HCT116 (cell line): ENCODE measurements around the gene RPS6KA6. TPM values are rescaled to one million over a fixed set of nuclear protein-coding genes. Genes with fewer than 3 reads are reported as not detected.

Experiments
- ATAC-seq: fragments of 200-7000 bp; cut with Tn5 transposase; 2 replicates; pipeline ENCODE4 v1.9.1; 2020; ENCODE audit warnings: mild to moderate bottlenecking, moderate library complexity
- BruUV-seq: library from RNA; stranded (reverse); fragments of 400-500 nt; replicated peaks from 2 replicates; lab custom pipeline; 2021; lab: Mats Ljungman, UMichigan
- CTCF ChIA-PET: fragments of 300-600 bp; sonication (Branson Sonifier 250); formaldehyde crosslinking; loops from one replicate; lab custom pipeline; 2021; ENCODE audit warnings: antibody characterized with exemption; lab: Charles Lee
- POLR2A ChIA-PET: fragments of 300-600, 350-600 bp; sonication (Branson Sonifier 250); formaldehyde crosslinking; loops from one replicate; lab custom pipeline; 2021; ENCODE audit warnings: antibody characterized with exemption; lab: Charles Lee
- RAD21 ChIA-PET, 2 experiments: fragments of 300-600 bp; sonication (Branson Sonifier 250); formaldehyde crosslinking; loops; one replicate each; lab custom pipeline; 2023; ENCODE audit warnings: low total read pairs in 2 of 2; ENCODE audit not compliant: uncharacterized antibody in 2 of 2, unreplicated experiment in 2 of 2, low non-redundant PET in 1 of 2; lab: Charles Lee
- DNase-seq: peaks from one replicate; pipeline ENCODE4 v3.0.0-alpha.2; 2010; ENCODE audit warnings: low read depth, low spot score
- H2AFZ ChIP-seq: fragments of 200-600 bp; shearing (Covaris generic), sonication (generic); 2 replicates; pipeline ENCODE4 v1.6.1; 2017; ENCODE audit warnings: low read depth, mixed run types, mixed read lengths, antibody characterized with exemption, low read length; ENCODE audit not compliant: poor library complexity, severe bottlenecking
- H3K27ac ChIP-seq: 2 replicates; pipeline ENCODE4 v1.5.1; 2012; ENCODE audit warnings: low read depth, low read length
- H3K27me3 ChIP-seq: fragments of 200-600 bp; sonication (generic); 2 replicates; pipeline ENCODE4 v1.6.1; 2016; ENCODE audit warnings: mixed run types, low read length, mixed read lengths; ENCODE audit not compliant: insufficient read depth
- H3K36me3 ChIP-seq, 2 experiments: fragments of 200-500 bp in 1 of 2; fragments of 200-600 bp in 1 of 2; sonication (Bioruptor generic) in 1 of 2; sonication (generic) in 1 of 2; 2 replicates each; pipeline versions ENCODE4 v1.5.1 to v1.6.1; 2014 to 2016; ENCODE audit warnings: low read length in 2 of 2, inconsistent platforms in 1 of 2, mixed read lengths in 1 of 2, mixed run types in 1 of 2; ENCODE audit not compliant: insufficient read depth in 2 of 2, control insufficient read depth in 1 of 2
- H3K4me1 ChIP-seq, 2 experiments: fragments of 200-600 bp in 1 of 2; sonication (generic) in 1 of 2; 2 replicates each; pipeline versions ENCODE4 v1.5.1 to v1.6.1; 2012 to 2017; ENCODE audit warnings: low read length in 2 of 2, inconsistent platforms in 1 of 2, mild to moderate bottlenecking in 1 of 2, mixed read lengths in 1 of 2, mixed run types in 1 of 2, moderate library complexity in 1 of 2; ENCODE audit not compliant: insufficient read depth in 2 of 2, control insufficient read depth in 1 of 2
- H3K4me2 ChIP-seq: fragments of 200-600 bp; sonication (generic); 2 replicates; pipeline ENCODE4 v1.6.1; 2017; ENCODE audit warnings: mixed run types, low read length, mixed read lengths
- H3K4me3 ChIP-seq, 2 experiments: fragments of 200-600 bp in 1 of 2; sonication (generic) in 1 of 2; replicated peaks in 1 of 2; 2 replicates each; pipeline ENCODE4 v1.5.1; 2011 to 2016; ENCODE audit warnings: low read length in 2 of 2, control low read depth in 1 of 2, low read depth in 1 of 2, mild to moderate bottlenecking in 1 of 2, mixed read lengths in 1 of 2, mixed run types in 1 of 2
- H3K79me2 ChIP-seq: fragments of 200-600 bp; sonication (generic); 2 replicates; pipeline ENCODE4 v1.6.1; 2017; ENCODE audit warnings: mild to moderate bottlenecking, mixed run types, low read length, moderate library complexity, mixed read lengths; ENCODE audit not compliant: insufficient read depth
- H3K9ac ChIP-seq: fragments of 200-600 bp; sonication (generic); 2 replicates; pipeline ENCODE4 v1.6.1; 2016; ENCODE audit warnings: low read length, mixed read lengths
- H3K9me2 ChIP-seq: fragments of 200-600 bp; sonication (generic), shearing (Covaris generic); 2 replicates; pipeline ENCODE4 v1.6.1; 2017; ENCODE audit warnings: mixed run types, mild to moderate bottlenecking, moderate library complexity; ENCODE audit not compliant: insufficient read depth
- H3K9me3 ChIP-seq, 2 experiments: fragments of 200-500 bp in 1 of 2; fragments of 200-600 bp in 1 of 2; sonication (Bioruptor generic) in 1 of 2; sonication (generic) in 1 of 2; 2 replicates each; pipeline ENCODE4 v1.6.1; 2014 to 2017; ENCODE audit warnings: low read length in 2 of 2, mixed read lengths in 2 of 2, inconsistent platforms in 1 of 2, low read depth in 1 of 2, mild to moderate bottlenecking in 1 of 2, mixed run types in 1 of 2, moderate library complexity in 1 of 2; ENCODE audit not compliant: control insufficient read depth in 1 of 2, insufficient read depth in 1 of 2
- H4K20me1 ChIP-seq: fragments of 200-600 bp; sonication (generic), shearing (Covaris generic); 2 replicates; pipeline ENCODE4 v1.6.1; 2017; ENCODE audit warnings: mixed run types, mild to moderate bottlenecking, moderate library complexity; ENCODE audit not compliant: insufficient read depth
- CBX3 ChIP-seq: IDR thresholded peaks from 2 replicates; pipeline ENCODE4 v1.6.1; 2012; ENCODE audit warnings: low read depth
- ELF1 ChIP-seq: IDR thresholded peaks from 2 replicates; pipeline ENCODE4 v1.6.1; 2012; ENCODE audit warnings: low read depth, borderline replicate concordance
- EZH2 ChIP-seq: fragments of 200-600 bp; sonication (generic); IDR thresholded peaks from 2 replicates; pipeline ENCODE4 v1.6.1; 2017; ENCODE audit warnings: antibody characterized with exemption, mixed run types
- EZH2phosphoT487 ChIP-seq: fragments of 200-600 bp; IDR thresholded peaks from 2 replicates; pipeline ENCODE4 v1.6.1; 2018; ENCODE audit warnings: antibody characterized with exemption, borderline replicate concordance
- FOSL1 ChIP-seq: IDR thresholded peaks from 2 replicates; pipeline ENCODE4 v1.6.1; 2012; ENCODE audit warnings: low read depth
- MAX ChIP-seq: IDR thresholded peaks from 2 replicates; pipeline ENCODE4 v1.6.1; 2012
- POLR2A ChIP-seq: IDR thresholded peaks from 2 replicates; pipeline ENCODE4 v1.7.0; 2011; ENCODE audit warnings: borderline replicate concordance; ENCODE audit not compliant: insufficient read depth, insufficient read length; ENCODE audit errors: extremely low read depth
- SP1 ChIP-seq: IDR thresholded peaks from 2 replicates; pipeline ENCODE4 v1.6.1; 2012; ENCODE audit warnings: low read depth
- TCF7L2 ChIP-seq: IDR thresholded peaks from 2 replicates; pipeline ENCODE4 v1.7.0; 2011; ENCODE audit warnings: borderline replicate concordance, inconsistent platforms; ENCODE audit not compliant: insufficient read depth, insufficient read length; ENCODE audit errors: extremely low read depth
- YY1 ChIP-seq: IDR thresholded peaks from 2 replicates; pipeline ENCODE4 v1.6.1; 2011; ENCODE audit warnings: low read length, low read depth, moderate library complexity, mild to moderate bottlenecking; ENCODE audit not compliant: insufficient replicate concordance; ENCODE audit errors: extremely low read depth
- ZFX ChIP-seq: fragments of 450-650 bp; IDR thresholded peaks from 2 replicates; pipeline ENCODE4 v1.6.1; 2017
- ZNF274 ChIP-seq: fragments of 200-500 bp; sonication (Bioruptor generic); IDR thresholded peaks from 2 replicates; pipeline ENCODE4 v1.6.1; 2014; ENCODE audit warnings: mild to moderate bottlenecking, low read depth, low read length, inconsistent platforms
- intact Hi-C: fragments of 100-400 bp; cut with micrococcal nuclease; formaldehyde crosslinking; loops from 2 replicates; pipeline ENCODE4 v1.10.0; 2022
- total RNA-seq: library from RNA; stranded (reverse); gene quantifications from one replicate; pipeline ENCODE4 v1.2.1, GENCODE V29; 2021; ENCODE audit not compliant: unreplicated experiment

RPS6KA6 gene
- total RNA-seq, 1 experiment from 2014 or later: not detected

- Histone ChIP-seq H3K9ac (no peak overlapping the region), H3K9me3 (no peaks in the 10 kb centered on the region; a peak in 1 of 4 replicates), H3K27ac (no peak overlapping the region), H3K4me2 (no peak overlapping the region)
- intact Hi-C loops: no loop called here
- TF ChIP-seq MAX (no peak), ZNF274 (no peak), ELF1 (no peak), EZH2phosphoT487 (no peak), YY1 (no peak), ZFX (no peak), CBX3 (no peak), POLR2A (no peak)
- TF ChIP-seq, all 23 proteins: peak for 0
- ATAC-seq (no peak), DNase-seq (no peak)
- ChIA-PET POLR2A (no interaction called here), CTCF (no interaction called here), RAD21 (no interaction called here)
- no peaks in the 10 kb centered on the region for H3K9me2 ChIP-seq
- no peaks in the 10 kb centered on the region for H3K4me1 ChIP-seq
- no peaks in the 10 kb centered on the region for H3K79me2 ChIP-seq
- no peak overlapping the region for H3K4me3 ChIP-seq
- H3K27me3 ChIP-seq: no peaks in the 10 kb centered on the region
- no TSS peak for BruUV-seq
- no peaks in the 10 kb centered on the region for H3K36me3 ChIP-seq
- no peaks in the 10 kb centered on the region for H4K20me1 ChIP-seq
- no peak overlapping the region for H2AFZ ChIP-seq
Observed at GRCh38 chrX:84168095-84168494, 19.9 kb downstream of the RPS6KA6 start.

GRCh38 chrX:84165711-84166110 is 22.3 kb downstream of the RPS6KA6 start:
- RAD21 ChIA-PET: no interaction called here
- peaks cover 0 to 4% of the 10 kb centered on the region in 2 experiments; a peak in 1 of 4 replicates for H3K9me3 ChIP-seq
- H3K27ac ChIP-seq: no peak overlapping the region
- no peak overlapping the region for H3K4me3 ChIP-seq
- POLR2A ChIA-PET: no interaction called here
- H4K20me1 ChIP-seq: no peaks in the 10 kb centered on the region
- TF ChIP-seq FOSL1: no peak
- TF ChIP-seq MAX: no peak
- TF ChIP-seq YY1: no peak
- no peak for TF ChIP-seq CBX3
- TF ChIP-seq EZH2: no peak
- no peak for TF ChIP-seq TCF7L2
- no peak for TF ChIP-seq SP1
- H3K4me2 ChIP-seq: no peak overlapping the region
- no peaks in the 10 kb centered on the region for H3K36me3 ChIP-seq
- no peaks in the 10 kb centered on the region for H3K4me1 ChIP-seq
- CTCF ChIA-PET: no interaction called here
- H3K9ac ChIP-seq: no peak overlapping the region
- H2AFZ ChIP-seq: no peak overlapping the region
- H3K27me3 ChIP-seq: no peaks in the 10 kb centered on the region
- no peaks in the 10 kb centered on the region for H3K79me2 ChIP-seq
- ATAC-seq (no peak), DNase-seq (no peak)
- no peaks in the 10 kb centered on the region for H3K9me2 ChIP-seq
- intact Hi-C loops: no loop called here
- no TSS peak for BruUV-seq
